MM.1S (cell line): ENCODE measurements around the gene CDCA4.

Experiments used
- DNase-seq: peaks from one replicate; pipeline ENCODE4 v3.0.0-alpha.2; 2015
- H2AFZ ChIP-seq: fragments of 300-600 bp; sonication (generic); 2 replicates; pipeline ENCODE4 v1.6.0; 2016; ENCODE audit warnings: antibody characterized with exemption, low read length
- H3F3A ChIP-seq: fragments of 300-600 bp; sonication (generic); 2 replicates; pipeline ENCODE4 v1.6.1; 2016; ENCODE audit warnings: mild to moderate bottlenecking, antibody characterized with exemption, low read length, moderate library complexity, mixed read lengths; ENCODE audit not compliant: insufficient read depth
- H3K27ac ChIP-seq: fragments of 300-600 bp; sonication (generic); 2 replicates; pipeline ENCODE4 v1.5.1; 2016; ENCODE audit warnings: mild to moderate bottlenecking, low read length
- H3K27me3 ChIP-seq: fragments of 300-600 bp; sonication (generic); replicated peaks from 2 replicates; pipeline ENCODE4 v1.6.0; 2016; ENCODE audit warnings: low read length; ENCODE audit not compliant: insufficient read depth
- H3K36me3 ChIP-seq: fragments of 300-600 bp; sonication (generic); replicated peaks from 2 replicates; pipeline ENCODE4 v1.6.1; 2016; ENCODE audit warnings: mild to moderate bottlenecking, low read length, mixed read lengths; ENCODE audit not compliant: insufficient read depth
- H3K4me1 ChIP-seq: fragments of 300-600 bp; sonication (generic); 2 replicates; pipeline ENCODE4 v1.6.1; 2016; ENCODE audit warnings: low read length, mixed read lengths
- H3K4me2 ChIP-seq: fragments of 300-600 bp; sonication (generic); 2 replicates; pipeline ENCODE4 v1.6.0; 2016; ENCODE audit warnings: low read depth, low read length
- H3K4me3 ChIP-seq: fragments of 300-600 bp; sonication (generic); 2 replicates; pipeline ENCODE4 v1.5.1; 2016; ENCODE audit warnings: low read length, mixed read lengths
- H3K79me2 ChIP-seq: fragments of 300-600 bp; sonication (generic); 2 replicates; pipeline ENCODE4 v1.6.1; 2016; ENCODE audit warnings: mixed run types, low read length, mixed read lengths
- H3K9ac ChIP-seq: fragments of 300-600 bp; sonication (generic); 2 replicates; pipeline ENCODE4 v1.6.1; 2016; ENCODE audit warnings: low read length, mixed read lengths
- H3K9me2 ChIP-seq: fragments of 300-600 bp; sonication (generic); replicated peaks from 2 replicates; pipeline ENCODE4 v1.6.1; 2016; ENCODE audit warnings: mild to moderate bottlenecking, low read length, mixed read lengths; ENCODE audit not compliant: insufficient read depth
- H3K9me3 ChIP-seq: fragments of 300-600 bp; sonication (generic); replicated peaks from 2 replicates; pipeline ENCODE4 v1.6.1; 2016; ENCODE audit warnings: mild to moderate bottlenecking, low read length, mixed read lengths; ENCODE audit not compliant: insufficient read depth
- H4K20me1 ChIP-seq: fragments of 300-600 bp; sonication (generic); 2 replicates; pipeline ENCODE4 v1.6.1; 2016; ENCODE audit warnings: mild to moderate bottlenecking, low read length, moderate library complexity, mixed read lengths; ENCODE audit not compliant: insufficient read depth
- EZH2 ChIP-seq: fragments of 300-600 bp; sonication (generic); optimal IDR thresholded peaks from 2 replicates; pipeline ENCODE3; 2017; ENCODE audit warnings: low read depth, mild to moderate bottlenecking, antibody characterized with exemption, low read length, mixed read lengths
- EZH2phosphoT487 ChIP-seq: fragments of 300-600 bp; sonication (generic); IDR thresholded peaks from 2 replicates; pipeline ENCODE4 v1.6.1; 2018; ENCODE audit warnings: antibody characterized with exemption, low read length
- TF ChIP-seq, protein P1 (sequence below): fragments of 300-600 bp; sonication (generic); IDR thresholded peaks from 2 replicates; pipeline ENCODE4 v1.5.1; 2016; ENCODE audit warnings: antibody characterized with exemption, low read length, mixed read lengths

CDCA4 gene

GRCh38 chr14:104993808-104994591 is 26.9 kb downstream of the CDCA4 start:
- H3K27me3 ChIP-seq = peaks cover 2% of the 10 kb centered on the region; the same call in 1 of the 2 replicates
- H3K9me2 ChIP-seq = no peaks in the 10 kb centered on the region
- no peaks in the 10 kb centered on the region for H3K9me3 ChIP-seq
- H3K4me3 ChIP-seq = no peak overlapping the region
- H3K36me3 ChIP-seq = no peaks in the 10 kb centered on the region
- H3K27ac ChIP-seq = no peak overlapping the region
- H3K79me2 ChIP-seq = no peaks in the 10 kb centered on the region
- no peak for DNase-seq
- no peaks in the 10 kb centered on the region for H3F3A ChIP-seq
- no peak overlapping the region for H2AFZ ChIP-seq
- TF ChIP-seq EZH2 (no peak), EZH2phosphoT487 (no peak)
- TF ChIP-seq, protein P1, sequence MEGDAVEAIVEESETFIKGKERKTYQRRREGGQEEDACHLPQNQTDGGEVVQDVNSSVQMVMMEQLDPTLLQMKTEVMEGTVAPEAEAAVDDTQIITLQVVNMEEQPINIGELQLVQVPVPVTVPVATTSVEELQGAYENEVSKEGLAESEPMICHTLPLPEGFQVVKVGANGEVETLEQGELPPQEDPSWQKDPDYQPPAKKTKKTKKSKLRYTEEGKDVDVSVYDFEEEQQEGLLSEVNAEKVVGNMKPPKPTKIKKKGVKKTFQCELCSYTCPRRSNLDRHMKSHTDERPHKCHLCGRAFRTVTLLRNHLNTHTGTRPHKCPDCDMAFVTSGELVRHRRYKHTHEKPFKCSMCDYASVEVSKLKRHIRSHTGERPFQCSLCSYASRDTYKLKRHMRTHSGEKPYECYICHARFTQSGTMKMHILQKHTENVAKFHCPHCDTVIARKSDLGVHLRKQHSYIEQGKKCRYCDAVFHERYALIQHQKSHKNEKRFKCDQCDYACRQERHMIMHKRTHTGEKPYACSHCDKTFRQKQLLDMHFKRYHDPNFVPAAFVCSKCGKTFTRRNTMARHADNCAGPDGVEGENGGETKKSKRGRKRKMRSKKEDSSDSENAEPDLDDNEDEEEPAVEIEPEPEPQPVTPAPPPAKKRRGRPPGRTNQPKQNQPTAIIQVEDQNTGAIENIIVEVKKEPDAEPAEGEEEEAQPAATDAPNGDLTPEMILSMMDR = no peak
- H4K20me1 ChIP-seq = no peaks in the 10 kb centered on the region
- no peaks in the 10 kb centered on the region for H3K4me1 ChIP-seq
- no peak overlapping the region for H3K9ac ChIP-seq
- H3K4me2 ChIP-seq = no peak overlapping the region

GRCh38 chr14:104993306-104993705 is 27.6 kb downstream of the CDCA4 start:
- no peak for DNase-seq
- no peaks in the 10 kb centered on the region for H4K20me1 ChIP-seq
- peaks cover 8% of the 10 kb centered on the region for H3K27me3 ChIP-seq
- H3K9ac ChIP-seq = no peak overlapping the region
- H3F3A ChIP-seq = no peaks in the 10 kb centered on the region
- no peaks in the 10 kb centered on the region for H3K79me2 ChIP-seq
- no peak overlapping the region for H3K4me3 ChIP-seq
- no peak overlapping the region for H3K4me2 ChIP-seq
- no peaks in the 10 kb centered on the region for H3K4me1 ChIP-seq
- H3K36me3 ChIP-seq = no peaks in the 10 kb centered on the region
- no peak for TF ChIP-seq EZH2
- no peak for TF ChIP-seq EZH2phosphoT487
- TF ChIP-seq, protein P1 = no peak
- no peak overlapping the region for H2AFZ ChIP-seq
- H3K27ac ChIP-seq = no peak overlapping the region
- no peaks in the 10 kb centered on the region for H3K9me2 ChIP-seq
- H3K9me3 ChIP-seq = no peaks in the 10 kb centered on the region

DNA sequence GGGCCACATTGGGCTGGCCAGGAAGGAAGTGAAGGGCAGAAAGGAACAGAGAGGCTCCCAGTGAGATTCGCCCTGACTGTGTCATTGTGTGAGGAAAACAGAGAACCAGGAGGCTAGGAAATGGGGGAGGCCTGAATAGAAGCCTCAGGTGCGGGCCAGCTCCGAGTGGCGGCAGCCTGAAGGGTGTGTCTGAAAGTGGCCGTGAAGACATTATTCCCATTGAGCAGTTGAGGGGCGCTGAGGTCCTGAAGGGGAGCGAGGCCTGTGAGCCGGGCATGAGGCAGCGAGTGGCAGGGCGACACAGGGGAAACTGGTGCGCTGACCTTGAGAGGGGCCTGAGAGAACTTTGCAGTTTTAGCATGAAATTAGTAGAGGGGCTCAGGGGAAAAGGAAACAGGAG is 28.4 kb downstream of the CDCA4 start:
- no peaks in the 10 kb centered on the region for H4K20me1 ChIP-seq
- H3K4me2 ChIP-seq = no peak overlapping the region
- H3K9ac ChIP-seq = no peak overlapping the region
- no peak for DNase-seq
- no peak overlapping the region for H2AFZ ChIP-seq
- no peaks in the 10 kb centered on the region for H3K9me3 ChIP-seq
- H3K4me3 ChIP-seq = no peak overlapping the region
- peaks cover 8% of the 10 kb centered on the region for H3K27me3 ChIP-seq
- no peaks in the 10 kb centered on the region for H3K4me1 ChIP-seq
- H3K36me3 ChIP-seq = no peaks in the 10 kb centered on the region
- no peaks in the 10 kb centered on the region for H3F3A ChIP-seq
- no peak overlapping the region for H3K27ac ChIP-seq
- TF ChIP-seq EZH2phosphoT487 = no peak
- TF ChIP-seq EZH2 = no peak
- TF ChIP-seq, protein P1 = no peak
- no peaks in the 10 kb centered on the region for H3K79me2 ChIP-seq
- no peaks in the 10 kb centered on the region for H3K9me2 ChIP-seq
